ENCODE data around the gene CFAP161.

DNA sequence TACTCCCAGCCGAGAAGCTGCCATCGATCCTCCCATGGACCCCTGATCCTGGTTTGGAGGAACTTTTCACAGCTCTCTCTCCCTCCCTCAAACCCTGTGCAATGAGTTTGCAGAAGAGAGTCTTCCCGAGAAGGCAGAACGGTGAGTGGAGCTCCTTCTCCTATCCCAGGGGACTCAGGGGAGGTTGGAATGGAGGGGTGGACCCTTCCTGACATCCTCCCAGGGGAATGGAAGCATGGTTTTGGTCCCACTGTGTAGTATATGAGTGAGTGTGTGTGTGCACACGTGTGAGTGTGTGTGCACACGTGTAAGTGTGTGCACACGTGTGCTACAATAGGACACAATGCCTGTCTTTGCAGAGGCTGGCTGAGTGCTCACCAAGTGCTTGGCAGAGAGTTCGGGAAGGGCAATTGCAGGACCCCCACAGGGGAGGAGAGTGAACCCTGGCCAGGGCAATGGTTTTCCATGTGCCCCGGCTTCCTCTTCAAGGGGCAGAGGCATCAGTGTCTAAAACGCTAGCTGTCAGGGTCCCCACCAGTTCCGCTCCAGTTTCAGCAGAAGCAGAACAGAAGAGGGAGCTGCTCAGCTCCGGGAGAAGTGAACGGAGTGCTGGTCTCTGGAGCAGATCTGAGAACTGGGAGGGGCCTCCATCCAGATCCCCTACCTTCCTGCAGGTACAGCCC lies 48.8 kb downstream of the CFAP161 start:
- TF ChIP-seq EZH2phosphoT487 (IDR thresholded peaks at IDR 0.05; ENCODE audit: low read length) (no peak), EZH2 (optimal IDR thresholded peaks at IDR 0.05; ENCODE audit: low read depth, low read length) (no peak)
- TF ChIP-seq, protein P1, sequence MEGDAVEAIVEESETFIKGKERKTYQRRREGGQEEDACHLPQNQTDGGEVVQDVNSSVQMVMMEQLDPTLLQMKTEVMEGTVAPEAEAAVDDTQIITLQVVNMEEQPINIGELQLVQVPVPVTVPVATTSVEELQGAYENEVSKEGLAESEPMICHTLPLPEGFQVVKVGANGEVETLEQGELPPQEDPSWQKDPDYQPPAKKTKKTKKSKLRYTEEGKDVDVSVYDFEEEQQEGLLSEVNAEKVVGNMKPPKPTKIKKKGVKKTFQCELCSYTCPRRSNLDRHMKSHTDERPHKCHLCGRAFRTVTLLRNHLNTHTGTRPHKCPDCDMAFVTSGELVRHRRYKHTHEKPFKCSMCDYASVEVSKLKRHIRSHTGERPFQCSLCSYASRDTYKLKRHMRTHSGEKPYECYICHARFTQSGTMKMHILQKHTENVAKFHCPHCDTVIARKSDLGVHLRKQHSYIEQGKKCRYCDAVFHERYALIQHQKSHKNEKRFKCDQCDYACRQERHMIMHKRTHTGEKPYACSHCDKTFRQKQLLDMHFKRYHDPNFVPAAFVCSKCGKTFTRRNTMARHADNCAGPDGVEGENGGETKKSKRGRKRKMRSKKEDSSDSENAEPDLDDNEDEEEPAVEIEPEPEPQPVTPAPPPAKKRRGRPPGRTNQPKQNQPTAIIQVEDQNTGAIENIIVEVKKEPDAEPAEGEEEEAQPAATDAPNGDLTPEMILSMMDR (IDR thresholded peaks at IDR 0.05; ENCODE audit: low read length): no peak
